Head of caudate nucleus (tissue), 42 donors: Measurements from ENCODE around the gene FZR1.

Experiments used
- DNase-seq, 42 donors: peaks; one replicate each; pipeline versions ENCODE4 v3.0.0 to v3.0.0-alpha.2; 2020 to 2021; ENCODE audit warnings: mixed read lengths in 7 of 42
- intact Hi-C: fragments of 100-400 bp; cut with DNase I; formaldehyde crosslinking; loops from one replicate; pipeline ENCODE4 v1.15.0; 2022

The FZR1 gene

DNA sequence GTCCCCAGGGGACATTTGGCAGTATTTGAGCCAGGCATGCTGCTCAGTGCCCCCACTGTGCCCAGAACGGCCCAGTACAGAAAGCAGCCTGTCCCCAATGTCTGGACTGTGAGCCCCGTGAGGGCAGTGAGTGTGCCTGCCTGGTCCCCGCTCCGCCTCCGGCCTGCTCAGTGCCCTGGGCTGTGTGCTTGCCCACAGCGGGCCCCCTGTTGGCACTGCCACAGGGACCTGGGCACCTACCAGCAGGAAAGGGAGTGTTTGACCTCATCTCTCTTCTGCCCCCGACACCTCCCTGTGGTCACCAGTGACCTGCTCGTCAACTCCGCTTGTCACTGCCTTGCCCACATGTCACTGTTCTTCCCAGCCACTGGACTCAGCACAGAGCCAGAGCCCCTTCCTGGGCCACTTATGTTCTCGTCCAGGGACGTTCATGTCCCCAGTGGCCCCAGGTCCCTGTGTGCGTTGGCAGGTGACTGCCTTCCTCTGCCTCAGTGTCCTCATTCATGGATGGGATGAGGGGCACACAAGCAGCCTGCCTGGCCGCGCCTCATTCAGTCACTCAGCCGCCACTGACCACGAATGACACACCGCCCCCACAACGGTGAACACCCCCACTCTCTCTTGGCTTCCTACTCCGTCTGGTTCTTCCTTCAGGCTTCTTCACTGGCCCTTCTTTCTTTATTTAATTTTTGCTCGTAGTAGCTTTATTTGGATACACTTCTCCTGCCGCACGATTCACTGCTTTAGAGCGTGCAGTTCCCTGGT is 2.8 kb downstream of the FZR1 start:
- intact Hi-C loops: no loop called here
- no peak for DNase-seq

DNA sequence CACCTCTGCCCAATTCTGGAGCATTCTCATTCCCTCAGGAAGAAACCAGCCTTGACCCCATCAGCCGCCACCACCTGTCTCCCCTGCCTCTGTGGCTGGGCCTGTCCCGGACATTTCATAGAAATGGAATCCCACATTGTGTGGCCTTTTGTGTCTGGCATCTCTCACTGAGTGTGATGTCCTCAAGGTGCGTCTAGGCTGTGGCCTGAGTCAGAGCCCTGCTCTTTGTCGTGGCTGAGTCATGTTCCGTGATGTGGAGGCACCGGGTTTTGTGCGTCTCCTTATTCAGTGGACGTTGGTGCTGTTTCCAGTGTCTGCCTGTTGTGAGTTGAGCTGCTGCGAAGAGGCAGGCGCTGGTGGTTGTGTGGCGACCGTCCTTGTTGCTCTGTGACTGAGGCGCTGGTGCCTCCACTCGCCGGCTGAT is 3.5 kb downstream of the FZR1 start:
- DNase-seq: no peak
- intact Hi-C loops: no loop called here

DNA sequence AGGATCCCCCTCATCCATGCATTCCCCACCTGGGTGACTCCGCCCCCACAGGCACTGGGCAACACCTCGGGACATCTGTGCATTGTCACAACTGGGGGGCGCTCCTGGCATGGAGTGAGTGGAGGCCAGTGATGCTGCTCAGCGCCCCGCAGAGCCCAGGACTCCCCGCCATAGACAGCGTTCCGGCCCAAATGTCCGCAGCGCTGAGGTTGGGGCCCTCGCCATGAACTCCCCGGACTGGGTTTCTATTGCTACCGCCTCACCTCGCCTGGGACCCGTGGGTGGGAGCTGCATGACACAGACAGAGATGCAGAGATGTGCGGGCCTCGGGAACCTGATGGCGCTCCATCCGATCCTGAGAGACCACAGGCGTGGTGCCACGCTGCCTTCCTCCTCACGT is 4.6 kb downstream of the FZR1 start:
- DNase-seq: peak in 19 of 42 donors; percentile 12 to 77 (median 43)
- intact Hi-C loops: no loop called here

DNA sequence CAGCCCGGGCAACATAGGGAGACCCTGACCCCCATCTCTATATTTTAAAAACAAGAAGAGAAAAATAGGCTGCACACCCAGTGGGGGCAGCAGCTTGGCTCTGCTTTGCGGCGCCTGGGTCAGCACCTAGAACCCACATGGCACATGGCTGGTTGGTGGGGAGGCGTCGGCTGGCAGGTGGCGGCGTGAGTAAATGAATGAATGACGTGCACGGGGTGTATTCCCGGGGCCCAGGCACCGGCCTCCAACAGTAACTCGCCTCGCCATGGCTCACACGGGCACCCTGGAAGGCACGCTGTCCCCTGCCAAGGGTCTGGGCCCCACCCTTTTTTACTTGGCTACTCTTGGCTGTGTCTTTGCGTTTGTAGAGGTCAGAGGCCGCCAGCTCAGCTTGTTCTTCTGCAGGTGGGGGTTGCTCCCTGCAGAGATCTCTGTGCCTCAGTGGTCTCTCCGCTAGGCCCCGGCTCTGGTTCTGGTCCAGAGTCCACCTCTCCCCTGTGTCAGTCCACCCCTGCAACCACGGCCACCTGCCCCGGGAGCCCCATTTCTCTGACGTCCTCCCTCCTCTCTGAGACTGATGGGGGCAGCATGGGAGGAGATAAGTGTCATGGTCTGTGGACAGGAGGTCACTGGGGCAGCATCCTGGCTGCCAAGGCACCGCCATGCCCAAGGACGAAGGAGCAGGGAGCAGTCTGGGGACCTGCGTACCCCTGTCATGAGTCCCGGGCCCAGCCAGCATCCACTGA is 5.6 kb downstream of the FZR1 start:
- intact Hi-C loops: no loop called here

DNA sequence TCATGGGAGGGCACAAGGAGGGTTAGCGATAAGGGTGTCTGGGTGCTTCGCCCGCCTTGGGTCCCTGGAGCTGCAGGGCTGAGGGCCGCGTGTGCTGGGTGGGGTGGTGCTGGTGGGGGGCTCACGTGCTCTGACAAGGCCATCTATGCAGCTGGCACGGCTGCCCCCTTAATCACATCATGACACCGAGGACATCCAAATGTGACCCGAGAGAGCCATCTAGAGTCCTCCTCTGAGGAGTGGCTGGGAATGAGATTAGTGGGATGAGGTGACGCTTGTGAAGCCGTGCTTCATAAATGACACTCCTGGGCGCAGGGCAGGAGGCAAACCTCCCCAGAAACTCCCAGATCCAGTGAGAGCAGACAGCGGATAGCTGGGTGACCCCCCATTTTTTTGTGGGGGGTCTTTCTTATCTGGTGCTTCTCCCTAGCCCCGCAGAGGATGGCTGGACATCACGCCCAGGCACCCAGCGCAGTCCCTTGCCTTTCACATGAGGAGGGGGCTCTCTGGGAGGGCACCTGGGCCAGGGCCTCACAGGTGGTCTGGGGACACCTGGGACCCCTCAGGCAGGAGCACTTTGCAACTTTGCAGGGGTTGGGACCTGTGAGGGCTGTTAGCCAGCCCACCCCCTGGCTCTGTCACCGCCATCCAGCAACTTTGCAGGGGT is 6.6 kb downstream of the FZR1 start:
- DNase-seq: peak in 18 of 42 donors; percentile 13 to 77 (median 46)
- intact Hi-C loops: no loop called here

More for the DNA sequence above, 5.6 kb downstream of the FZR1 start:
- DNase-seq: no peak

DNA sequence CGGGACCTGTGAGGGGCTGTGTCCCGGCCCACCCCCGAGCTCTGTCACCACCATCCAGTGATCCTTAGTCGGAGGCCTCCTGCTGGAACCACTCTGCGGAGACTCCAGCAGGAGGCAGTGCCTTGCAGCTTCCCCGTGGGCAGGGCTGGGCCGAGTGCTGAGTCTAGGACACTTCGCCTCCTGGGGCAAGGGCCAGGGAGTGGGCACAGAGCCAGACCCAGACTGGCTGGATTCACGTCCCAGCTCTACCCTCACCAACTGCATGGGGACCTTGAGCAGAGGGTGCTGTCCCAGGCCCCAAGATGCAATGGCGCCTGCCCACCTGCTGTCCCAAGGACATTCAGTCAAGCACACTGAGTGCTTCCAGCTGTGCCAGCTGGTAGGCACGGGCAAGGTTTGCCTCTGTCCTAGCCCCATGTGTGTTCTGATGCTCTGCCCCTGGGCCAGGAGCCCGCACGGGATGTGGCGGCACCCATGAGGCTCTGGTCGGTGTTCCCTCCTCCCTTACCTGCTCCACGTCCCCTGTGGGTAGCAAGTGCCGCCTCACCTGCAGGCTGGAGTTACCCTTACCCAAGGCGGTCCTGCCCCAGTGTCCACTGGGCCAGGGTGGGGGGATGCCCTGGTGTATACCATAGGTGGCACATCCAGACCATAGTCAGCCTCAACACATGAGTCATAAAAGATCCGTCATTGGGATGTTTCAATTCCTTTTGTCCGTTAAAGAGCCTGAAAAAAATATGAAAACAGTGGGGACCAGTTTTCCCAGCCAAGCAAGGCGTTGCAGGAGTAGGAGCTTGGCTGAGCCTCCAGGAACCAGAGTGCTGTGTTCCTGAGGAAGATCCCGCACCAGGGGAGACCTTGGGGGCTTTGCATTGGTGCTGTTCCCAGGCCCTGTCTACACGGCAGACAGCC is 7.4 kb downstream of the FZR1 start:
- intact Hi-C loops: no loop called here
- peak in 6 of 42 donors; percentile 14 to 50 (median 36) for DNase-seq

DNA sequence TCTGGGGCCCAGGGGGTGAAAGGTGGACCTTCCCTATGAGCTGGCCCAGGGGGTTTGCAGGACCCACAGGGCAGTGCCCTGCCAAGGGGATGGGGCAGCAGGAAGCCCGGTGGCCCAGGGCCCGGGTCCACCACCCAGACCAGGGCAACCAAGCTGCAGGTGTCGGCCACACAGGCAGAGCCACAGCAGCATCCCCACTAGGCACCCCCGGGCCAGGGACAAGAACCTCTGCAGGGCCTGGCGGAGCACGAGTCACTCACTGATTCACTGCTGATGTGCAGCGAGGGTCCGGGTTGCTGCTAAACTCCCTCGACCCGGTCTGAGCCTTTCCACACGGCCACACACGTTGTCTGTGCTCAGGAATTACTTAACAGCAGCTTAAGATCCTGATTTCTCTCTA is 8.8 kb downstream of the FZR1 start:
- intact Hi-C loops: no loop called here
- DNase-seq: no peak

DNA sequence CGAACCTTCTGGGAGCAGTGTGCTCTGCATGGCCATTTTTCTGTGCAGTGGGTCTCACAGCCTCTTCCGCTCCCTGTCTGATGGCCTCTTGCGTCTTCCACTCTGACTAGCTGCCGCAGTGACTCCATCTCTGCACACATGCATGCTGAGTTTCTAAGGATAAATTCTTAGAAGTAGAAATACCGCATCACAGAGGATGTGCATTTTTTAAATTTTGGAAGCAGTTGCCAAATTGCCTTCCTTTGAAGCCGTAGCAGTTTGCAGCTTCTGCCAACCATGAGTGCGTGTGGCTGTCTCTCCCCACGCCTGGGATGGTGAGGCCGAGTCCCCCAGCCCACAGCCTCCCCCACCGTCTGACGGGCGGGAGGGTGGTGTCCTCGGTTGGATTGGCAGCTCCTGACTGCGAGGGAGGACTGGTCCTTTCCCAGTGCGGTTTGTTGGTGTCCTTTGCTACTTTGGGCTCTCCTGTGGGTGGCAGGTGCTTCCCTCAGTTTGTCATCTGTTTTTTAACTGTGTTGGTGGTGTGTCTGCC is 9.8 kb downstream of the FZR1 start:
- intact Hi-C loops: no loop called here
- DNase-seq: peak in 2 of 42 donors; percentile 22 to 27

DNA sequence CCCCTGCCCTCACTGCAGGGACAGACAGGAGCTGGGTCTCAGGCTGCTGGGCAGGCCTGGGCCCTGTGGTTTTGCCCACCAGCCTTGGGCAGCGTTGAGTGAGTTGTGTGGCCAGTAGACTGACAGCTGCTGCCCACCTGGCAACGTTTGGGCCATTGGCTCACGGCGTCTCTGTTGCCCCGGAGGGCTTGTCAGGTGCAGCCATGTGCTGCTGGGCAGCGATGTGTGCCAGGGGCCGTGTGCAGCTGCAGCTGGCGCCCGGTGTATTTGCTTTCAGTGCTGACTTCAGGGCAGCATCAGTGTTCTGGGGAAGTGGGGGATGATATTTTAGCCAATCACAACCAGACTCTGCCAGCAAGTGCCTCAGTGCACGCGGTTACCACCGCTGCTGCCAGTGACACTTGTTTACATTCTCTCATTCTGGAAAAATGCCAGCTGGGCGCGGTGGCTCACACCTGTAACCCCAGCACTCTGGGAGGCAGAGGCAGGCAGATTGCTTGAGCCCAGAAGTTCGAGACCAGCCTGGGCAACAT is 10.6 kb downstream of the FZR1 start:
- intact Hi-C loops: no loop called here
- peak in 5 of 42 donors; percentile 16 to 50 (median 32) for DNase-seq

DNA sequence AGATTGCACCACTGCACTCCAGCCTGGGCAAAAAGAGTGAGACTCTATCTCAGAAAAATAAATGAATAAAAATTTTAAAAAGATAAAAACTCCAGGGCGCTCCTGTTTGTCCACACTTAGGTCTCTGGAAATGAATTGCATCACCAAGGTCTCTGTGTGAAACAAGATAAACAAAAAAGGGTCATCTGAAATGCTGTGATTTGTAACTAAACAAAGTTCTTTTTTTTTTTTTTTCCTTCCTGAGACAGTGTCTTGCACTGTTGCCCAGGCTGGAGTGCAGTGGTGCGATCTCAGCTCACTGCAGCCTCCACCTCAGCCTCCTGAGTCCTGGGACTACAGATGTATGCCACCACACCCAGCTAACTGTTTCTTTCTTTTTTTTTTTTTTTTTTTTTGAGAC is 11.5 kb downstream of the FZR1 start:
- intact Hi-C loops: no loop called here
- no peak for DNase-seq

DNA sequence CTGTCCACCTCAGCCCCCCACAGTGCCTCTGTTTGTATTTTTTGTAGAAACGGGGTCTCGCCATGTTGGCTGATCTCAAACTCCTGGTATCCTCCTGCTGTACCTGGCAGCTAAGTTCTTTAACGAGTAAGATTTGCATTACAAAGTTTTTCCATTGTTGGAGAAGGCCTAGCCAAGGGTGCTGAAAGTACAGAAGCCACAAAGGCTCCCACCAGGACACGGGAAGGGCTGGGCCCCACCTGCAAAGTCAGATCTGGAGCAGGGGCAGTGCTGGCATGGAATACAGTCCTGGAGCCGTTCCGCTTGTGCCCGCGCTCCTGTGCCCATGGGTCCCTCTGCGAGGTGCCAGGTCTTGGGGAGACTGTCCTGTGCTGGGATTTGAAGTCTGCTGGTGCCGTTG is 12.1 kb downstream of the FZR1 start:
- intact Hi-C loops: no loop called here
- DNase-seq: no peak

DNA sequence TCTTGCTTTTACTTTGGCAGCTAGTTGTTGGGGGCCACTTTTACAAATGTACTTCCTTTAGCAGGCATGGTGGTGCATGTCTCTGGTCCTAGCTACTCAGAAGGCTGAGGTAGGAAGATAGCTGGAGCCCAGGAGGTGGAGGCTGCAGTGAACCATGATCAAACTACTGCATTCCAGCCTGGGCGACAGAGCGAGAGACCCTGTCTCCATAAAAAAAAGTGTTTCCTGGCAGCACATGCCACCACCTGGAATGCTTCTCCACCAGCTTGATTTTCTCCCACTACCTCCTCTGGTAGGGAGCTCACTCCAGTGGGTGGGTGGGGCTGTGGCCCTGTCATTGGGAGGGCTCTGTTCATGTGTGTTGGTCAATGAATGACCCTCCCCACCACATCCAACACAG is 12.5 kb downstream of the FZR1 start:
- no peak for DNase-seq
- intact Hi-C loops: no loop called here

DNA sequence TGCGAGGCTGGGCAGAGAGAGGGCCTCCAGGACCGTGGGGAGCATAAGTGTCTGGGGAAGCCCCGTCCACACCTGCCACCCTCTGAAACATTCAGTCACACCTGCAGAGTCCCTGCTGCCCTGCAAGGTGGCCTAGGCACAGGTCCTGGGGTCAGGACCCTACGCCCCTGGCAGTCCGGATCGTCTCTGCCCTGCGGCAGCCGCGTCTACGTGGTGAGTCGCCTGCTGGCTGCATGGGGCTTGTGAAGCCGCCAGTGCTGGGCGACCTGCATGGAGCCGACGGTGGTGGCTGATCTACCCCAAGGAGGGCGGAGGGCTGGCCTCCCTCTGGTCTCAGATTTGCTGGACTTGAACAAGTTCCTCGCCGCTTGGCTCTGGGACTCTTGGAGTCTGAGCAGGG is 13.0 kb downstream of the FZR1 start:
- no peak for DNase-seq
- intact Hi-C loops: no loop called here

DNA sequence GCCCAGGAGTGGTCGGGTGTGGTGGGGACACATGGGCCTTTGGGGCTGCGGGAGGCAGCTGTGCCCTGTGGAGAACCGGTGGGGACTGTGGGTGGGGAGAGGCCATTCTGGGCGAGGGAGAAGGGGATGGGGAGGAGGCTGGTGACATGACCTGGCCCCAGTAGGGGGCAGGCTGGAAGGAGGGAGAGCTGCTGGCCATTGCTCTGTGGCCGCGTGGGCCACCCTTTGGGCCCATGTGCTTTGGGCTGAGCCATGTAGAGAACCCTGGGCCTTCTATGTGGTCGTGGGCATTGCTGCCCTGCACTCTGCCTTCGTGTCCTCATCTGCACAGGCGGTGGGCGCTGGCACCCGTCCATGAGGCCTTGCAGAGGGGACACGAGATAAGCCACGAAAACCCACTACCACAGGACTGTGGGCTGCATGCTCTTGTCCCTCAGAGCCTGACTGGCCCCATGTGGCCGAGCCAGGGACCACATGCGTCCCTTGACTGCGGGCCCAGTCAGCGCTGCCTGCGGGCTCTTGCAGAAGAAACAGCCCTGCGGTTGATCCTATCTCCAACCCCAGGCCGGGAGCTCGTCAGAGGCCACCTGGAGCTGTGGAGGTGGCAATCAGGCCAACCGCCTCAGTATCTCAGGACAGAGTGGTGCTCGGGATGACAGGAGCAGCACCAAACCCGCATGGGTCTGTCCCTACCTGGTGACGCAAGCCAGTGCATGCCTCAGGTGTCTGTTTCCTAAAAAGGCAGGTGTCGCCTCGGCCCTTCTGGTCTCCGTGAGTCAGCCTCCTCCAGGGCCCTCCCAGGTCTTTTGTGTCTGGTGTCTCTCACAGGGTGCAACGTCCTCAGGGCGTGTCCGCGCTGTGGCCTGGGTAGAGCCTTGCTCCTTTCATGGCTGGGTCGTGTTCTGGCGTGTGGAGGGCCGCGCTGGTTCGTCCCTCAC is 14.3 kb downstream of the FZR1 start:
- DNase-seq: no peak
- intact Hi-C loops: no loop called here

DNA sequence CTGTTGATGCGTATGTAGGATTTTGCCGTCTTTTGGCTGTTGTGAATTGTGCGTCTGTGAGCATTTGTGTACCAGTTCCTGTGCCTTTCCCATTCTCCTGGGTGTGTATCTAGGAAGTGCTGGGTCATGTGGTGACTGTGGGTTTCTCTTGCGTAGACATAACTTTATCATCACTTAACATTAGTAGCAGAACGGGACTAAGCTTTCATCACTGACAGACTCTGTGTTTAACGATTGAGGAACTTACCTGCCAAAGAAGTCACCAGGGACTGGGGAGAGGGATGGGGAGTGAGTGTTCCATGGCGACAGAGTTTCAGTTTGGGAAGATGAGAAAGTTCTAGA is 15.0 kb downstream of the FZR1 start:
- DNase-seq: no peak
- intact Hi-C loops: no loop called here

DNA sequence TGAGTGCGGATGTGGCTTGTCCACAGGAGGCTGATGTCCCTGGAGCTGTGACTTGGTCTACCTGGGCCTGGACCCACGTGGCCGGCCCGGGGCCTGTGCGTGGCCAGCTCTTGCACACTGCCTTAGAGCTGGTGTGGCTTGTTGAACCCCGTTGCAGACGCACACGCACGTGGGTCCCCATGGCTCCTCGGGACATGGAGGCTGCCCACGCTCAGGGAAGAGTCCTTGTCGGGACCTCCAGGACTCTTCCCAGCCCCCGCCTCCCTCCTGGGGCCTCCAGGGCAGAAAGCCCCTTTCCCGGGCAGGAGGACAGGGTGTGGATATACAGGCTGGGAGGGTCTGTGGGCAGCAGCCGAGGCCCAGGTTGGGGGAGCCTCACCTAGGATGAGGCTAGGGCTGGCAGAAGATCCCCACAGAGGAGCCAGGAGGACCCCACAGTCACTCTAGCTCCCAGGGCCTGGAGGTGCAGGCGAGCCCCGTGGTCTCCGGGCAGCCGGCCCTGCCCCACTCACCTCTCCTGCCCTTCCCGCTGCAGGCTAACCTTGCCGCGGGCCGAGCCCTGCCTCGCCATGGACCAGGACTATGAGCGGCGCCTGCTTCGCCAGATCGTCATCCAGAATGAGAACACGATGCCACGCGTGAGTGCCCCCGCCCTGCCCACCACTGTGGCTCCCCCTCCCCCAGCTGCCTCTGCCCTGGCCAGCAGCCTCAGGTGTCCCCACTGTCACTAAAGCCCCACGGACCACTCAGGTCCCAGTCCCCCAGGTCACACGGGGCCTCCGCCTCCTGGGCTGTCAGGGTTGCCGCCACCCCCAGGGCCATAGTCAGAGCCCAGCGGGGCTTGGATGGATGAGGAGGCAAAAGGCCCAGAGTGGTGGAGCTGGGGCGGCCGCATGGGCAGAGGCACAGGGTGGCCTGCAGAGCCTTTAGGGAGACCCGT is 16.6 kb downstream of the FZR1 start:
- intact Hi-C loops: no loop called here
- no peak for DNase-seq
